Measurements from ENCODE around the gene HOXA6.

DNA sequence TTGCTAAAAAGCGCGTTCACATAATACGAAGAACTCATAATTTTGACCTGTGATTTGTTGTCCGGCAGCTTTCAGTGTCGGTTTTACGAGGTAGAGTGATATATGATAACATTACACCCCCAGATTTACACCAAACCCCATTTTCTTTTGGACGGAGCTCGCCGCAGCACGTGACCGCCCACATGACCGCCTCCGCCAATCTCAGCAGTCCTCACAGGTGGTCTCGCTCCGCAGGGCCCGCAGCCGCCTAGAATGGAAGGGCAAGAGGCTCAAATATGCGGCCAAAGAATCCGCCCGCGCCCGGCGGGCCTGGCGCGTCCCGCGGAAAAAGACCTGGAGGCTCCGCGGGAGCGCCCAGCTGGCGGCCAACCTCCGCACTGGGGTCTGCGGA lies 8.9 kb upstream of the HOXA6 start, which contains the start of gene HOXA7:
- TF ChIP-seq POLR2A (IDR thresholded peaks at IDR 0.05) (peak in 1 of 2 donors; percentile 25), CTCF (IDR thresholded peaks at IDR 0.05) (peak in 1 of 5 experiments; percentile 12), EP300 (IDR thresholded peaks at IDR 0.05) (peak in 1 of 2 donors; percentile 40)
